Endothelial cell of umbilical vein (primary cell): ENCODE results near the gene PLA2G2D. TPM values are rescaled to one million over a fixed set of nuclear protein-coding genes. Genes with fewer than 3 reads are reported as not detected.

ENCODE experiments used
- BruUV-seq: library from RNA; stranded (reverse); fragments of 400-500 nt; replicated peaks from 2 replicates; lab custom pipeline; 2021; lab: Mats Ljungman, UMichigan
- CTCF ChIA-PET: fragments of 300-600, 350-600 bp; sonication (Branson Sonifier 250); formaldehyde crosslinking; loops from one replicate; lab custom pipeline; 2021; ENCODE audit warnings: antibody characterized with exemption, inconsistent platforms; lab: Charles Lee
- POLR2A ChIA-PET: fragments of 300-600, 350-600 bp; sonication (Branson Sonifier 250); formaldehyde crosslinking; loops from one replicate; lab custom pipeline; 2021; ENCODE audit warnings: antibody characterized with exemption, inconsistent platforms; lab: Charles Lee
- DNase-seq: peaks from one replicate; pipeline ENCODE4 v3.0.0-alpha.2; 2011; ENCODE audit warnings: low read depth, low spot score
- FAIRE-seq: peaks from 2 replicates; lab custom pipeline; 2011; peaks lifted over from hg19 to GRCh38; lab: Jason Lieb, UNC
- H2AFZ ChIP-seq: 2 replicates; pipeline ENCODE4 v1.6.0; 2012; ENCODE audit warnings: low read depth, low read length, control low read depth, inconsistent platforms
- H3K27ac ChIP-seq: 2 replicates; pipeline ENCODE4 v1.5.1; 2011; ENCODE audit warnings: low read depth, mild to moderate bottlenecking, control low read depth, low read length, moderate library complexity; ENCODE audit not compliant: insufficient read depth
- H3K27me3 ChIP-seq, 2 experiments: 2 replicates each; pipeline versions ENCODE4 v1.6.0 to v1.6.1; 2011; ENCODE audit warnings: low read length in 2 of 2, mixed read lengths in 1 of 2; ENCODE audit not compliant: control insufficient read depth in 2 of 2, insufficient read depth in 2 of 2
- H3K36me3 ChIP-seq, 2 experiments: 2 replicates in 1 of 2; 3 replicates in 1 of 2; pipeline ENCODE4 v1.5.1; 2011; ENCODE audit warnings: low read length in 2 of 2, mild to moderate bottlenecking in 1 of 2, moderate library complexity in 1 of 2; ENCODE audit not compliant: control insufficient read depth in 2 of 2, insufficient read depth in 2 of 2; ENCODE audit errors: extremely low read depth in 1 of 2
- H3K4me1 ChIP-seq: 3 replicates; pipeline ENCODE4 v1.5.1; 2011; ENCODE audit warnings: mild to moderate bottlenecking, low read length; ENCODE audit not compliant: control insufficient read depth, insufficient read depth; ENCODE audit errors: extremely low read depth
- H3K4me2 ChIP-seq: 2 replicates; pipeline ENCODE4 v1.6.1; 2011; ENCODE audit warnings: low read length, control low read depth, mixed read lengths; ENCODE audit not compliant: insufficient read depth
- H3K4me3 ChIP-seq, 3 experiments: fragments of 200-600 bp in 1 of 3; sonication (generic), shearing (Covaris generic) in 1 of 3; replicated peaks in 1 of 3; 2 replicates each; pipeline ENCODE4 v1.5.1; 2011 to 2016; ENCODE audit warnings: control low read depth in 3 of 3, low read length in 3 of 3, mild to moderate bottlenecking in 2 of 3, inconsistent platforms in 1 of 3, low read depth in 1 of 3, moderate library complexity in 1 of 3; ENCODE audit not compliant: insufficient read depth in 1 of 3
- H3K79me2 ChIP-seq: 2 replicates; pipeline ENCODE4 v1.6.0; 2012; ENCODE audit warnings: low read length, inconsistent platforms; ENCODE audit not compliant: control insufficient read depth, insufficient read depth
- H3K9ac ChIP-seq: replicated peaks from 2 replicates; pipeline ENCODE3; 2011; ENCODE audit warnings: low read length, control low read depth; ENCODE audit not compliant: insufficient read depth; ENCODE audit errors: extremely low read depth
- H3K9me1 ChIP-seq: replicated peaks from 3 replicates; pipeline ENCODE4 v1.6.0; 2011; ENCODE audit warnings: mild to moderate bottlenecking, low read length; ENCODE audit not compliant: control insufficient read depth, insufficient read depth; ENCODE audit errors: extremely low read depth
- H3K9me3 ChIP-seq: replicated peaks from 2 replicates; pipeline ENCODE4 v1.5.1; 2012; ENCODE audit warnings: low read length, inconsistent platforms; ENCODE audit not compliant: control insufficient read depth, insufficient read depth
- H4K20me1 ChIP-seq: replicated peaks from 2 replicates; pipeline ENCODE3; 2011; ENCODE audit warnings: mild to moderate bottlenecking, low read length; ENCODE audit not compliant: control insufficient read depth, insufficient read depth; ENCODE audit errors: extremely low read depth
- CTCF ChIP-seq, 2 donors: IDR thresholded peaks; 1 replicate in 1 of 2; 2 replicates in 1 of 2; pipeline ENCODE4 v1.5.1; 2011; ENCODE audit warnings: low read length in 2 of 2, mild to moderate bottlenecking in 2 of 2, moderate library complexity in 2 of 2, control low read depth in 1 of 2, inconsistent platforms in 1 of 2, low read depth in 1 of 2; ENCODE audit not compliant: insufficient read depth in 1 of 2; ENCODE audit errors: extremely low read depth in 1 of 2
- EZH2 ChIP-seq: IDR thresholded peaks from 2 replicates; pipeline ENCODE4 v1.6.1; 2012; ENCODE audit warnings: borderline replicate concordance, low read depth, mild to moderate bottlenecking, moderate library complexity, low read length, inconsistent platforms; ENCODE audit not compliant: severe bottlenecking
- FOS ChIP-seq: IDR thresholded peaks from 2 replicates; pipeline ENCODE4 v1.6.1; 2011; ENCODE audit warnings: mild to moderate bottlenecking, low read length, moderate library complexity, borderline replicate concordance; ENCODE audit not compliant: insufficient read depth
- GATA2 ChIP-seq: IDR thresholded peaks from 2 replicates; pipeline ENCODE4 v1.7.0; 2011; ENCODE audit warnings: low read depth, mild to moderate bottlenecking, moderate library complexity, mixed read lengths, low read length; ENCODE audit not compliant: insufficient read length, insufficient read depth
- JUN ChIP-seq: IDR thresholded peaks from 2 replicates; pipeline ENCODE4 v1.6.1; 2011; ENCODE audit warnings: borderline replicate concordance, low read depth; ENCODE audit not compliant: insufficient read length, insufficient read depth
- MYC ChIP-seq: IDR thresholded peaks from one replicate; pipeline ENCODE4 v1.6.1; 2011; ENCODE audit warnings: mild to moderate bottlenecking, low read depth, low read length
- POLR2A ChIP-seq: IDR thresholded peaks from 2 replicates; pipeline ENCODE4 v1.6.1; 2012; ENCODE audit warnings: low read depth, mild to moderate bottlenecking, control low read depth, low read length
- POLR2AphosphoS5 ChIP-seq: IDR thresholded peaks from 2 replicates; pipeline ENCODE4 v1.6.1; 2012; ENCODE audit warnings: low read depth, mild to moderate bottlenecking, control low read depth, low read length, moderate library complexity; ENCODE audit not compliant: insufficient read depth
- dilution Hi-C: fragments of 300-500 bp; cut with MboI; formaldehyde crosslinking; loops from one replicate; pipeline ENCODE4 v1.15.0; 2019; ENCODE audit warnings: low sequenced_read_pairs; ENCODE audit not compliant: extremely low pct_ligation_motif_present
- intact Hi-C: fragments of 100-400 bp; cut with micrococcal nuclease; formaldehyde crosslinking; loops from one replicate; pipeline ENCODE4 v1.10.0; 2022
- polyA plus RNA-seq, 4 experiments: library from polyadenylated mRNA; depleted of rRNA in 3 of 4; stranded (reverse) in 3 of 4; unstranded in 1 of 4; fragments of >200 nt; gene quantifications; 2 replicates each; pipeline versions ENCODE4 v1.2.1 to v1.2.3, GENCODE V29; 2011 to 2012; ENCODE audit warnings: missing spikeins in 1 of 4
- total RNA-seq: library from RNA; stranded (reverse); gene quantifications from 2 replicates; pipeline ENCODE4 v1.2.3, GENCODE V29; 2021
- TF ChIP-seq, protein P1 (sequence below): IDR thresholded peaks from 2 replicates; pipeline ENCODE4 v1.6.1; 2011; ENCODE audit not compliant: insufficient read depth, insufficient read length

The PLA2G2D gene
- total and polyA plus RNA-seq, 2 donors (not counting 3 experiments of a cell fraction or from before 2014, with no cell fraction given), result not detected

DNA sequence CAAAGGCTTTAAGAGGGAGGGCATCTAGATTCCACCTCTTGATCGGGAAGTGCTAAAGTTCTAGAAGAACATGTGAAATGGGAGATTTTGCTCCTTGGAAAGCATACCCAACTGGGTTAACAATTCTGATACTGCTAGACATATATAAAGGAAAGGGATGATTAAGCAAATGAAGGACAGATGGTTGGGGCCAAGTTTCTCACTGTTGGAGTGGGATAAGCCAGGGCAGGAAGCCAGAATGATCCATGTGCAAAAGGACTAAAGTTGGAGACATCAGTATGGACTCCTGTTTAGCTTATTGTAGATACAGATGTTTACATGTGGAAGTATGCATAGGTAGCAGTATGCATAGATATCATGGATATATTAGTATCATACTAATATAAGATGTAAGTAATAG is 32.5 kb downstream of the PLA2G2D start:
- Histone ChIP-seq H3K36me3 (no peaks in the 10 kb centered on the region), H4K20me1 (no peaks in the 10 kb centered on the region), H3K4me3 (no peak overlapping the region), H3K9me3 (no peaks in the 10 kb centered on the region), H3K27me3 (peaks cover 0 to 4% of the 10 kb centered on the region in 2 experiments), H3K9me1 (no peaks in the 10 kb centered on the region), H2AFZ (no peak overlapping the region), H3K9ac (no peak overlapping the region), H3K4me2 (no peak overlapping the region), H3K79me2 (no peaks in the 10 kb centered on the region), H3K27ac (no peak overlapping the region), H3K4me1 (no peaks in the 10 kb centered on the region)
- FAIRE-seq (no peak), DNase-seq (no peak)
- intact Hi-C loops, result no loop called here
- no TSS peak for BruUV-seq
- dilution Hi-C loops, result no loop called here
- CTCF ChIA-PET, result no interaction called here
- TF ChIP-seq CTCF (IDR thresholded peaks at IDR 0.05; ENCODE audit: extremely low read depth in 1 of 2, insufficient read depth in 1 of 2, low read depth in 1 of 2, low read length in 2 of 2) (no peak), EZH2 (no peak), GATA2 (no peak), MYC (no peak), JUN (no peak), POLR2A (no peak), FOS (no peak), POLR2AphosphoS5 (no peak)
- TF ChIP-seq, protein P1, sequence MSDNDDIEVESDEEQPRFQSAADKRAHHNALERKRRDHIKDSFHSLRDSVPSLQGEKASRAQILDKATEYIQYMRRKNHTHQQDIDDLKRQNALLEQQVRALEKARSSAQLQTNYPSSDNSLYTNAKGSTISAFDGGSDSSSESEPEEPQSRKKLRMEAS, result no peak
- POLR2A ChIA-PET, result no interaction called here
